Upper lobe of left lung (tissue), 4 donors: Measurements from ENCODE around the gene APAF1.

ENCODE experiments used
- POLR2AphosphoS5 ChIP-seq, 2 donors: sonication (generic); formaldehyde crosslinking; IDR thresholded peaks; one replicate each; pipeline ENCODE4 v1.5.1; 2017; ENCODE audit warnings: antibody characterized with exemption in 2 of 2
- TF ChIP-seq, protein P1 (sequence below), 6 experiments: fragments of 450-650 bp in 4 of 6; fragments of 200-600 bp in 2 of 6; sonication (generic) in 2 of 6; IDR thresholded peaks; one replicate each; pipeline ENCODE4 v1.5.1; 2016 to 2019; ENCODE audit warnings: antibody characterized with exemption in 6 of 6

DNA sequence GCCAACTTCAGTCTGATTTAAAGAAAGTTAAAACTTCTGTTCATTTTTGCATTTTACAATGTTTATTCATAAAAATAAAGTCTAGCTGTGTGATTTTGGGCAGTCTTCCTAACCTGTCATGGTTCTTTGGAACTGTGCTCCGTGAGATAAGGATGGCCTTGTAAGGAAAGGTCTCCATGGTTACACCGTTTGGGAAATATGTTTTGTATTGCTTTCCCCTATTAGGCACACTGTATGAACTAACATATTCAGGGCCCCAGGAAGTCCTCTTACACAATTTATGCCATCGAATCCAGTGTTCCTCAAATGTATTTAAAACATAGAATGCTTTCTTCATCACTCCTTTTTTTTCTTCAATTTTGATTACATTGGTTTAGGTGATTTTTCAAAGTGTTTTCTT, 54.5 kb downstream of the APAF1 start:
- TF ChIP-seq, protein P1, sequence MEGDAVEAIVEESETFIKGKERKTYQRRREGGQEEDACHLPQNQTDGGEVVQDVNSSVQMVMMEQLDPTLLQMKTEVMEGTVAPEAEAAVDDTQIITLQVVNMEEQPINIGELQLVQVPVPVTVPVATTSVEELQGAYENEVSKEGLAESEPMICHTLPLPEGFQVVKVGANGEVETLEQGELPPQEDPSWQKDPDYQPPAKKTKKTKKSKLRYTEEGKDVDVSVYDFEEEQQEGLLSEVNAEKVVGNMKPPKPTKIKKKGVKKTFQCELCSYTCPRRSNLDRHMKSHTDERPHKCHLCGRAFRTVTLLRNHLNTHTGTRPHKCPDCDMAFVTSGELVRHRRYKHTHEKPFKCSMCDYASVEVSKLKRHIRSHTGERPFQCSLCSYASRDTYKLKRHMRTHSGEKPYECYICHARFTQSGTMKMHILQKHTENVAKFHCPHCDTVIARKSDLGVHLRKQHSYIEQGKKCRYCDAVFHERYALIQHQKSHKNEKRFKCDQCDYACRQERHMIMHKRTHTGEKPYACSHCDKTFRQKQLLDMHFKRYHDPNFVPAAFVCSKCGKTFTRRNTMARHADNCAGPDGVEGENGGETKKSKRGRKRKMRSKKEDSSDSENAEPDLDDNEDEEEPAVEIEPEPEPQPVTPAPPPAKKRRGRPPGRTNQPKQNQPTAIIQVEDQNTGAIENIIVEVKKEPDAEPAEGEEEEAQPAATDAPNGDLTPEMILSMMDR (IDR thresholded peaks at IDR 0.05), result no peak
- TF ChIP-seq POLR2AphosphoS5 (IDR thresholded peaks at IDR 0.05), result no peak
